K562 (cell line): ENCODE results near the gene STK26. TPM values are rescaled to one million over a fixed set of nuclear protein-coding genes. Genes with fewer than 3 reads are reported as not detected.

ENCODE experiments used
- ATF7 ChIP-seq: fragments of 450-650 bp; IDR thresholded peaks from 2 replicates; pipeline ENCODE4 v1.7.1; 2014; ENCODE audit warnings: mild to moderate bottlenecking, moderate library complexity
- BCL6 ChIP-seq: fragments of 250-450 bp; sonication (Bioruptor Pico); IDR thresholded peaks from 2 replicates; pipeline ENCODE4 v1.4.0; 2020
- BRD4 ChIP-seq: fragments of 200-600 bp; sonication (generic); IDR thresholded peaks from 2 replicates; pipeline ENCODE4 v1.6.1; 2017; ENCODE audit warnings: inconsistent platforms
- CEBPG ChIP-seq, 3 experiments: fragments of 200-800 bp in 1 of 3; sonication (Bioruptor generic) in 1 of 3; sonication (generic) in 1 of 3; formaldehyde crosslinking in 1 of 3; IDR thresholded peaks in 2 of 3; conservative IDR thresholded peaks in 1 of 3; 2 replicates each; pipeline versions ENCODE4 v1.6.1 to v1.8.0; 2016 to 2022; ENCODE audit warnings: missing compliant biosample characterization in 2 of 3, missing genetic modification characterization in 2 of 3, mild to moderate bottlenecking in 1 of 3, missing genetic modification reagents in 1 of 3
- CREM ChIP-seq: IDR thresholded peaks from 2 replicates; pipeline ENCODE4 v1.6.1; 2014; ENCODE audit warnings: antibody characterized with exemption, low read depth
- E2F1 ChIP-seq: sonication (generic); formaldehyde crosslinking; IDR thresholded peaks from 2 replicates; pipeline ENCODE4 v1.8.1; 2023; ENCODE audit warnings: mild to moderate bottlenecking, missing genetic modification reagents, moderate library complexity
- FOSL1 ChIP-seq: fragments of 200-800 bp; sonication (Bioruptor generic); conservative IDR thresholded peaks from 2 replicates; pipeline ENCODE4 v1.6.1; 2016; ENCODE audit warnings: missing genetic modification characterization, missing compliant biosample characterization
- HBP1 ChIP-seq: fragments of 450-650 bp; formaldehyde crosslinking; IDR thresholded peaks from 2 replicates; pipeline ENCODE4 v1.4.0; 2022; ENCODE audit warnings: missing genetic modification characterization
- HDAC1 ChIP-seq, 2 experiments: fragments of 450-650 bp; IDR thresholded peaks; 2 replicates each; pipeline ENCODE4 v1.6.1; 2016 to 2017; ENCODE audit warnings: inconsistent platforms in 1 of 2, mild to moderate bottlenecking in 1 of 2, moderate library complexity in 1 of 2
- KDM1A ChIP-seq, 2 experiments: fragments of 450-650 bp; IDR thresholded peaks; 2 replicates each; pipeline ENCODE4 v1.6.1; 2016; ENCODE audit warnings: mild to moderate bottlenecking in 2 of 2
- KLF13 ChIP-seq: fragments of 450-650 bp; IDR thresholded peaks from 2 replicates; pipeline ENCODE4 v1.6.1; 2016; ENCODE audit warnings: missing genetic modification characterization, low read depth, mild to moderate bottlenecking, missing compliant biosample characterization, moderate library complexity, borderline replicate concordance
- NONO ChIP-seq, 2 experiments: fragments of 200-400 bp in 1 of 2; fragments of 450-650 bp in 1 of 2; formaldehyde crosslinking in 1 of 2; IDR thresholded peaks; 2 replicates each; pipeline ENCODE4 v1.6.1; 2017; ENCODE audit warnings: low read depth in 2 of 2, mild to moderate bottlenecking in 2 of 2, moderate library complexity in 2 of 2, low read length in 1 of 2
- PCBP2 ChIP-seq: fragments of 200-400 bp; formaldehyde crosslinking; IDR thresholded peaks from 2 replicates; pipeline ENCODE4 v1.6.1; 2018; ENCODE audit warnings: low read length, low read depth, mild to moderate bottlenecking, moderate library complexity; ENCODE audit not compliant: poor library complexity, severe bottlenecking
- RCOR1 ChIP-seq, 2 experiments: IDR thresholded peaks; 2 replicates each; pipeline ENCODE4 v1.6.1; 2012; ENCODE audit warnings: low read depth in 2 of 2, low read length in 2 of 2, borderline replicate concordance in 1 of 2, improper control_type of control experiment in 1 of 2
- SETDB1 ChIP-seq: IDR thresholded peaks from one replicate; pipeline ENCODE4 v1.6.1; 2012; ENCODE audit warnings: low read length, control low read depth, inconsistent platforms
- SOX6 ChIP-seq: fragments of 450-650 bp; IDR thresholded peaks from 2 replicates; pipeline ENCODE4 v1.6.1; 2014; ENCODE audit warnings: mild to moderate bottlenecking
- SP2 ChIP-seq: IDR thresholded peaks from 2 replicates; pipeline ENCODE4 v1.6.1; 2011; ENCODE audit warnings: mild to moderate bottlenecking, low read depth, low read length, moderate library complexity; ENCODE audit not compliant: poor library complexity, severe bottlenecking; ENCODE audit errors: extremely low read depth
- TAL1 ChIP-seq: fragments of 450-650 bp; IDR thresholded peaks from 2 replicates; pipeline ENCODE4 v1.6.1; 2016; ENCODE audit warnings: mild to moderate bottlenecking
- ZBTB1 ChIP-seq: sonication (generic); formaldehyde crosslinking; IDR thresholded peaks from 2 replicates; pipeline ENCODE4 v1.8.1; 2023; ENCODE audit warnings: missing genetic modification reagents, low read depth, mild to moderate bottlenecking, borderline replicate concordance
- ZNF408 ChIP-seq: fragments of 250-450 bp; sonication (Bioruptor Pico); IDR thresholded peaks from 2 replicates; pipeline ENCODE4 v1.4.0; 2020; ENCODE audit warnings: low read depth, mild to moderate bottlenecking, moderate library complexity
- ZNF695 ChIP-seq: fragments of 450-650 bp; formaldehyde crosslinking; IDR thresholded peaks from 2 replicates; pipeline ENCODE4 v1.4.0; 2020; ENCODE audit warnings: mild to moderate bottlenecking, moderate library complexity
- ZNF830 ChIP-seq: fragments of 250-450 bp; sonication (Bioruptor Pico); IDR thresholded peaks from 2 replicates; pipeline ENCODE4 v1.5.0; 2021; ENCODE audit warnings: mild to moderate bottlenecking
- polyA plus RNA-seq, 8 experiments: library from polyadenylated mRNA; depleted of rRNA in 4 of 8; stranded (reverse) in 5 of 8; unstranded in 3 of 8; fragments of >200 nt; fragmentation: Nextera tagmentation in 2 of 8; fragmentation: Illumina TruSeq in 1 of 8; extraction: Ambion mirVana in 2 of 8; extraction: Trizol in 1 of 8; gene quantifications; 2 replicates each; pipeline versions ENCODE4 v1.2.1 to v1.2.3, GENCODE V29; 2011 to 2014; ENCODE audit warnings: inconsistent platforms in 1 of 8, missing spikeins in 1 of 8
- total RNA-seq, 7 experiments: library from RNA; depleted of rRNA in 6 of 7; stranded (reverse); fragments of >200 nt in 6 of 7; fragmentation: Illumina TruSeq in 2 of 7; extraction: Trizol in 2 of 7; gene quantifications; 2 replicates each; pipeline versions ENCODE4 v1.2.1 to v1.2.3, GENCODE V29; 2011 to 2021; ENCODE audit warnings: low replicate concordance in 1 of 7
- TF ChIP-seq, protein P1 (sequence below): fragments of 450-650 bp; IDR thresholded peaks from 2 replicates; pipeline ENCODE4 v1.6.1; 2017; ENCODE audit warnings: antibody characterized with exemption, mild to moderate bottlenecking

The STK26 gene
- total and polyA plus RNA-seq, 9 of the 15 experiments (the other 6 are each of a cell fraction or from before 2014, with no cell fraction given): 28.1 to 72.9 (median 50.1) TPM

DNA sequence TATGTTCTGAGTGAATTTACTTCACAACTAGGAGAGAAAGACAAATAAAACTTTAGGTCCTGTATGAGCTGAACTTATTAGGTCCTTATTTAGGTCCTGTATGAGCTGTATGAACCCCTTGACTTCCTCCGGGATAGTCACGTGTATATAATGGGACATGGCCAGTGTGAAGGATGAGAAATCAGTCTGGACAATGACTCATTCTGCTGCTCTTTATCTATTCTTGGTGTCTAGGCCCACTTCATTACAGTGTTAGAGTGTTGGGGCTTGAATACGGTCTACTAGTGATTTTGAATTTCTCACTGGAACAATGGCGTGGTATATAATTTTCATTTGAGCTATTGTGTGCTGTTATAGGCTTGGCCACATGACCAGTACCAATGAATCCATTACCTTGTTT, 21.9 kb downstream of the STK26 start (continued):
- TF ChIP-seq E2F1 (CRISPR knock-in tag) (no peak), CEBPG (CRISPR knock-in tag; IDR thresholded peaks at IDR 0.05) (no peak), CEBPG (tag; conservative IDR thresholded peaks at IDR 0.05 in 1 of 2, IDR thresholded peaks at IDR 0.05 in 1 of 2) (no peak), PCBP2 (no peak), ZBTB1 (CRISPR knock-in tag) (no peak), BRD4 (no peak), ATF7 (0 out of 2 replicates have a peak, but pooled peaks have one; percentile 55), SOX6 (peak; percentile 80), TAL1 (0 out of 2 replicates have a peak, but pooled peaks have one; percentile 9), SP2 (no peak), ZNF830 (CRISPR knock-in tag) (no peak), BCL6 (CRISPR knock-in tag) (no peak), ZNF695 (no peak), SETDB1 (no peak), ZNF408 (CRISPR knock-in tag) (no peak), RCOR1 (IDR thresholded peaks at IDR 0.05; ENCODE audit: borderline replicate concordance in 1 of 2, low read depth in 2 of 2, low read length in 2 of 2) (peak in 1 of 2 experiments; percentile 87; a peak in 2 of 4 replicates), NONO (IDR thresholded peaks at IDR 0.05; ENCODE audit: low read depth in 2 of 2, low read length in 1 of 2) (no peak), KDM1A (IDR thresholded peaks at IDR 0.05) (peak; percentile 46 to 68), HDAC1 (IDR thresholded peaks at IDR 0.05) (no peak; a peak in 1 of 4 replicates), FOSL1 (tag) (peak; percentile 90), CREM (0 out of 2 replicates have a peak, but pooled peaks have one; percentile 22), KLF13 (tag) (no peak), HBP1 (CRISPR knock-in tag) (no peak)
- TF ChIP-seq, protein P1, sequence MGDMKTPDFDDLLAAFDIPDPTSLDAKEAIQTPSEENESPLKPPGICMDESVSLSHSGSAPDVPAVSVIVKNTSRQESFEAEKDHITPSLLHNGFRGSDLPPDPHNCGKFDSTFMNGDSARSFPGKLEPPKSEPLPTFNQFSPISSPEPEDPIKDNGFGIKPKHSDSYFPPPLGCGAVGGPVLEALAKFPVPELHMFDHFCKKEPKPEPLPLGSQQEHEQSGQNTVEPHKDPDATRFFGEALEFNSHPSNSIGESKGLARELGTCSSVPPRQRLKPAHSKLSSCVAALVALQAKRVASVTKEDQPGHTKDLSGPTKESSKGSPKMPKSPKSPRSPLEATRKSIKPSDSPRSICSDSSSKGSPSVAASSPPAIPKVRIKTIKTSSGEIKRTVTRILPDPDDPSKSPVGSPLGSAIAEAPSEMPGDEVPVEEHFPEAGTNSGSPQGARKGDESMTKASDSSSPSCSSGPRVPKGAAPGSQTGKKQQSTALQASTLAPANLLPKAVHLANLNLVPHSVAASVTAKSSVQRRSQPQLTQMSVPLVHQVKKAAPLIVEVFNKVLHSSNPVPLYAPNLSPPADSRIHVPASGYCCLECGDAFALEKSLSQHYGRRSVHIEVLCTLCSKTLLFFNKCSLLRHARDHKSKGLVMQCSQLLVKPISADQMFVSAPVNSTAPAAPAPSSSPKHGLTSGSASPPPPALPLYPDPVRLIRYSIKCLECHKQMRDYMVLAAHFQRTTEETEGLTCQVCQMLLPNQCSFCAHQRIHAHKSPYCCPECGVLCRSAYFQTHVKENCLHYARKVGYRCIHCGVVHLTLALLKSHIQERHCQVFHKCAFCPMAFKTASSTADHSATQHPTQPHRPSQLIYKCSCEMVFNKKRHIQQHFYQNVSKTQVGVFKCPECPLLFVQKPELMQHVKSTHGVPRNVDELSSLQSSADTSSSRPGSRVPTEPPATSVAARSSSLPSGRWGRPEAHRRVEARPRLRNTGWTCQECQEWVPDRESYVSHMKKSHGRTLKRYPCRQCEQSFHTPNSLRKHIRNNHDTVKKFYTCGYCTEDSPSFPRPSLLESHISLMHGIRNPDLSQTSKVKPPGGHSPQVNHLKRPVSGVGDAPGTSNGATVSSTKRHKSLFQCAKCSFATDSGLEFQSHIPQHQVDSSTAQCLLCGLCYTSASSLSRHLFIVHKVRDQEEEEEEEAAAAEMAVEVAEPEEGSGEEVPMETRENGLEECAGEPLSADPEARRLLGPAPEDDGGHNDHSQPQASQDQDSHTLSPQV: peak; percentile 35; the same call in 1 of the 2 replicates
